NK-92 (cell line): ENCODE measurements around the gene DEAF1.
A peak's percentile ranks its signal among the peaks of the same experiment; 100 is the strongest.
"Not testable (repeated sequence)": the region's sequence is repeated elsewhere in the genome, so short reads cannot be mapped to it uniquely, and the experiment has no call there.

Experiments
- DNase-seq: peaks from one replicate; lab custom pipeline; 2025; ENCODE audit not compliant: unreplicated experiment; lab: John Stamatoyannopoulos, UW

DEAF1 gene

GRCh38 chr11:701741-702461, 6.9 kb upstream of the DEAF1 start:
- DNase-seq, result no peak

DNA sequence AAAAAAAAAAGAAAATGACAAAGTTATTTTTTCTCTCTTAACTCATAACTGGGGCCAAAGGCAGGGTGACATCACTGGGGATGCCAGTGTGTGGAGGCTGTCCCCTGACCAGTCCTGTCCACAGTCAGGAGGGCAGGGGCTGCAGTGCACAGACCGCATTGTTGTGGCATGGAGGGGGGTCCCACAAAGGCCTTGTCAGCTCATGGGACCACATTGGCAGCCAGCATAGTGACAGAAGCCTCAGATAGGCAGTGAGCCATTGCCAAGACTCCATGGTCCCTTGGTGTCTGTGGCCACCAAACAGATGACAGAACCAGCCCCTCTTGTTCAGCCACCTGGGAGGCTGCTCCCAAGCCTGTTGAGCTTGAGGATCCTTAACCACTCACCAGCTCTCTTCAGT, 4.7 kb upstream of the DEAF1 start:
- DNase-seq, result no peak

GRCh38 chr11:699116-699508, 4.1 kb upstream of the DEAF1 start:
- DNase-seq, result no peak

- DNase-seq, result no peak
Observed at GRCh38 chr11:698493-699115, 3.6 kb upstream of the DEAF1 start.

DNA sequence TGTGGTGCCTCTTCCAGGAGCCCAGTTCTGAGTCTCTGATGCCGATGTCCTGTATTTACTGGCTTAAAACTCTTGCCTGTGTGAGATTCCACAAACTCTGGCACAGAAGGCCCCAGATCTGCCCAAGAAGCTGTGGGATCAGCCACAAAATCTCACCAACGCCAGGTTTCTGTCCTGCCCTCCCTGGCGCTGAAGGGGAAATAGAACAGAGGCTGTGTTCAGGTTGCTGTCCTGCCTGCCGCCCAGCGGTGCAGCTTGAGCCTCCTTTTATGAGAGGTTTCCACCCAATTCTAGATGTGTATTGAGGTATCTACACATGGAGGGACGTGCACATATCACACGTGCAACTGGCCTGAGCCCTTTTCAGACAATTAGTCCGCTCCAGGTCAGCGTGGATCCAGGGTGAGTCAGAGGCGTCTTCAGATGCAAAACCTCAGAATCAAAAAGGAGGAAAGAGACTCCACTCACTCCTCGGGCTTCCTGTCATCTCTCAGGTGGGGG, 2.8 kb upstream of the DEAF1 start:
- no peak for DNase-seq

- DNase-seq, result no peak
Observed at GRCh38 chr11:696955-697491, 2.0 kb upstream of the DEAF1 start.

DNA sequence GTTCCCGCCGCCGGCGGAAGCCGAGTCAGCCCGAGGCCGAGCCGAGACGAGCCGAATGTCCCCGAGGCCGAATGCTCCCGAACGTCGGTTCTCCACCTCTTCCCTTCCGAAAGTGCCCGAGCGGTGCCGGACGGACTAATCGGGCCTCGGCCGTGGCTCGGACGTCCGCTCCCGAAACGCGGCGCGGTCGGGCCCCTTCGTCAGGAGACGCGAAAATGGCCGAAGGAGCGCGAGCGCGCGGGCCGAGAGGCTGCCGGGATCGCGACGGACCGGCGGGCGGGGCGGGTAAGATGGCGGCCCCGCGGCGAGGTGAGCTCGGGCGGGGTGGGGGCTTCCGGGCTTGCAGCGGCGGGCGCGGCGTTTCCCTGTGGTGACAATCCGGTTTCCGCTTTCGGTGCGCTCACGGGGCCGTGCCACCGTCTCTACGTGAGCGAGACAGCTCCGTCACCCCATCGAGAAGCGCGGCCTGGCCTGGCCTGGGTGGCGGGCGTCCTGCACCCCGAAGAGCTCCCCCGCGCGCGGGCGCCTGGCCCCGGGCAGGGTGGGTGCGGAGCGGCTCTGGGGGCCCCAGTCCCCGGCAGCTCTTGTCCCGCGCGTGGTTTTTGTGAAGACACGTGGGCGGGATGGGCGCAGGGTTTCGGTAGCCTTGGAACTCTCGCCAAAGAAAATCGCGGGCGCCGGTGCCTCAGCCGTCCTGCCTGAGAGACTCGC, 671 bp upstream of the DEAF1 start, which contains the start of gene TMEM80:
TMEM80 (plus strand) TSS at position 279 of the 711 bp plus-strand sequence; CDS start at position 291, 12 bp downstream.
- DNase-seq, result peak; percentile 67

DNA sequence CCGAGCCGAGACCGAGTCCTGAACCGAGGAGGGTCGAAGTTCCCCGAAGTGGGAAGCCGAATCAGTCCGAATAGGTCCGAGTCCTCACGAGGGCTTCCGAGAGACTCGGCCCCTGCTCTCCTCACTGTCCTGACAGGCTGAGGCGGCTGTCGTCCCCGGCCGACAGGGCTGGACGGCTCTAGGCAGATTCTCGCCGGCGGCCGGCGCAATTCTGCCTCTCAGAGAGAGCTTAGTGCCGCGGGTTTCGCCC, 191 bp upstream of the DEAF1 start:
- DNase-seq, result no peak

DNA sequence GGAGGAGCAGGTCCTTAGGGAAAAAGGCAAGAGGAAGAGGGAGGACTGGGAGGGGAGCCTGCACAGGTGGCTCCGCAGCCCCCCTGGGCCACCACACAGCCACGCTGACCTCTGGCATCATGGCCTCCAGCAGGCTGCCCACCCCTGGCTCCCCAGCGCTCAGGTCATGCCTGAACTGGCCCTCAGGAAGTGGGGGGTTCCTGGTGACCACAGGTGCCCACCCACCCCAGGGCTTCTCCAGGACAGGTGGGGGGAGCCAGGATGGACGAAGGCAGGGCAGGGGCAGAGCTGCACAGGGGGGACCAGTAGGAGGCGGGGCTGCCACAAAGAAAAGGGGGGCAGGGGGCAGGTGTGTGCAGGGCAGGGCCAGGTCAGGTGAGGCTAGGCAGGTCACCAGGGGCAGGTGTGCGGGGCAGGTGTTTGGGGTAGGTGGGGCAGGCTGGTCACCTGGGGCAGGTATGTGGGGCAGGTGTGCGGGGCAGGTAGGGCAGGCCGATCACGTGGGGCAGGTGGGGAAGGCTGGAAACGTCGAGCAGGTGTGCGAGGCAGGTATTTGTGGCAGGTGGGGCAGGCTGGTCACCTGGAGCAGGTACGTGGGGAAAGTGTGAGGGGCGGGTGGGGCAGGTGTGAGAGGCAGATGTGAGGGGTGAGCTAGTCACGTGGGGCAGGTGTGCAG, 997 bp downstream of the DEAF1 start:
- no peak for DNase-seq

GRCh38 chr11:693415-693831, 1.6 kb downstream of the DEAF1 start:
- no peak for DNase-seq

DNA sequence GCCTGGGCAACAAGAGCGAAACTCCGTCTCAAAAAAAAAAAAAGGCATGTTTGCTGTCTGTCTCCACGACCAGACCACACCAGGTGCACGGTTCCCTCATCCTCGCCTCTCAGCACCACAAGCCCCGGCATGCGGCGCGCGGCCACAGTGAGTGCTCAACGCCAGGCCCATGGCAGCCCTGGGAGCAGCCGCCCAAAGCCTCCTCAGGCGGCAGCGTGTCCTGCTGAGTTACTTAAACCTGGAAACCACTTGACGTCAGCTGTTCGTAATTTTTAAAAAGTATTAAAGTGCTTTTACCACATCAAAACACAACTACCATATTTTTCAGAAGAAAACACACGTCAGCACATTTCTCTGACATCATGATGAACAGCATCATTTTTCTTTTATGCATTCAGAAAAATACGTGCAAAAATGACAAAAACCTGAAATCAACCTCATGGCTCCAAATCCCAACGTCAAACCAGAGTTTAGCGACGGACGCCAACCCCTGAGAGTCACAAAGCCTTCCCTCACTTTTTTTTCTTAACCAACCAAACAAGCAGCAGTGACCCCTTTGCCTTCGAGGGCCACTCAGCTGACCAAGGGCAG, 2.1 kb downstream of the DEAF1 start:
- DNase-seq, result no peak

DNA sequence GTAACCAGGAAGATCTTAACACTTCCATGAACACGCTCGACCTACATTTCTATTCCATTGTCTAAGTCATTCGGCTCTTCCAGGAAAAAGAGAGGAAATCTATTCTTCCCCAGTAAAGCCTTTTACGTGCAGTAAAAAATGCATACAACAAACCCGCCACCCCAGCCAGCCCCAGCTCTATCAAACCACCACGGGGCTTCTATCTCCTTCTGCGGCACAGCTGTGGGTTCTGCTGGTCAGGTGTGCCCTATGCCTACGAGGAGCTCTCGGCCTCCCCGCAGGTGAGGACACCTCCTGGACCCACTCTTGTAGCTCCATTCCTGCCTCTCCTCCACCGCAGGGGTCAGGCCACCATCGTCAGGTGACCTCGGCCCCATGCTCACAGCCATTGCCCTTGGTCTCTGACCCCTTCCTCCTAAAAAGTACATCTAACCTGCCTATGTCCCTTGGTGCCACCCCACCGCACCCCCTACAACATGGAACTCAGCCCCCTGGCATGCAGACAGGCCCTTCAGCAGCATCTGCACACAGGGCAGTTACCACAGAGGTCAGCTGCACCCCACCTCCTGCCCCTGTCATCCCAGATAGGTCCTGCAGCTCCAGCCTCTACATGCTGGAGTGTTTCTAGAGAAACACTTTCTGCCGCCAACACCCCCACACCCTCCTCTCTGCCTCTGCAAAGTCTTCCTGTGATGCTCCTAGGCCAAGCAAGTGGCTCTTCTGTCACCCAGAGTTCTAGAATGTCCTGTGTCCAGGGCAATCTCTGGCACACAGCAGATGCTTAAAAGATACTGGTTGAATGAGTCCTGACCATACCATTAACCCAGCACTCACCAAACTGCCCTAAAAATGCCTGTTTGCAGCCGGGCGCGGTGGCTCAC, 3.1 kb downstream of the DEAF1 start:
- DNase-seq, result no peak

GRCh38 chr11:690738-691633, 4.0 kb downstream of the DEAF1 start:
- no peak for DNase-seq

GRCh38 chr11:690244-690643, 4.8 kb downstream of the DEAF1 start:
- DNase-seq, result not testable (repeated sequence)

- DNase-seq, result no peak
Observed at GRCh38 chr11:689625-690024, 5.4 kb downstream of the DEAF1 start.

DNA sequence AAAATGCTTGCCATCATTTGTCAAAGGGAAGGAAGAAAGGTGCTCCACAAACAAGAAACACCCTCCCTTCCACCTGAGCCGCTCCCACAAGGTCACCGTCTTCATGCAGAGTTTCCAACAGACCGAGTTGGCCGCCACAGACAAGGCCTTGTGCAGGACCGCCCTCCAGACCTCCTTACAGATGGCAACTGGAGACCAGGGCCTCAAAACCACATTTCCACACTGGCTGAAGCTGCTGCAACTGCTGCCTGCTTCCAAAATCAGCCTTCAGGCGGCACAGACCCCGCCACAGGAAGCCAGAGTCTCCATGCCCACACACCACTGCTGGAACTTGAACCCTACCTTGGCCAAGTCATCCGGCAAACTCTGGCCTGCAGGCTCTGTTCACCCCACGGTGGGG, 6.3 kb downstream of the DEAF1 start:
- no peak for DNase-seq

DNA sequence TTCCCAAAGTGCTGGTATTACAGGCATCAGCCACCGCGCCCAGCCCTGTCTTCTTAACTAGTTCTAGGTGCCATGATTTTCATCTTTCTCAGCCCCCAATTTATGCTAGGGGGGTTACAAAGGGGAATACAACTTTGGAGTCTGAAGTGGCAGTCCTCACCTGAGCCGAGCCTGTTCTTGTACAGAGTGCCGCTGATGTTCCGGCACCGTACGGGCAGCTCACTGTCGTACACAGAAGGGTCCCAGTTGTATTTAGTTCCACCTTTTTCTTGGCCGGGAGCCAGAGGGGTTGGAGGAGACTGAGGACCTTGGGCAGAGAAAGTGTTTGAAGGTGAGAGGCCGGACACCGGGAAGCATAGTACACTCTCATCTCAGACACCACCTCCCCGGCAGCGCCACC, 7.3 kb downstream of the DEAF1 start:
- DNase-seq, result no peak

GRCh38 chr11:686451-687243, 8.4 kb downstream of the DEAF1 start:
- DNase-seq, result no peak
